NCI-H524 treated with DMSO at 0.1 percent for 48 hours (cell line): Measurements from ENCODE around the gene LRIG3.
A peak's percentile ranks its signal among the peaks of the same experiment; 100 is the strongest.
"Not testable (repeated sequence)": the region's sequence is repeated elsewhere in the genome, so short reads cannot be mapped to it uniquely, and the experiment has no call there.

Experiments
- DNase-seq: peaks from one replicate; lab custom pipeline; 2025; lab: John Stamatoyannopoulos, UW

Gene LRIG3

DNA sequence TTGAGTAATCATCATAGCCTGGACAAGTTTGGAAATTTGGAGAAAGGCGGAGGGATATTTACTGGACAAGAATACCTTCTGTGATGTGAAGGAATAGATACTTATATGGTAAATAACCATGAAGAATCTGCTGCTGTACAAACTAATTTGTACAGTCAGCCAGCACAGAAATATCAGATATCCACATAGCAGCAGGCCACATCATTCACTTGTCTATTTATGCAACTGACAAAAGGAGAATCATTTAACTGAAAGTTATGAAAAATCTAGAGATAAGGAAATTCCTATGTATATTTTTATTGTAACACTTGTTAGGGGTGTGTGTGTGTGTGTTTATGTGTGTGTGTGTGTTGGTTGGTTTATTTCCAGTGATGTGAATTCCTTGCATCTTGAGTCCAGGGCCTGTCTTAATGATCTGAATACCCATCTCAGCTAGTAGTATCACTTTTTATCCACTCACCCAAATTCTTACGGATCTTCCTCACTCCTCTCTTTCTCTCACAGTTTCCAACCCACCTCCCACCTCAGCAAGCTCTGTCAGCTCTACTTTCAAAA lies 10.5 kb upstream of the LRIG3 start:
- DNase-seq: no peak

DNA sequence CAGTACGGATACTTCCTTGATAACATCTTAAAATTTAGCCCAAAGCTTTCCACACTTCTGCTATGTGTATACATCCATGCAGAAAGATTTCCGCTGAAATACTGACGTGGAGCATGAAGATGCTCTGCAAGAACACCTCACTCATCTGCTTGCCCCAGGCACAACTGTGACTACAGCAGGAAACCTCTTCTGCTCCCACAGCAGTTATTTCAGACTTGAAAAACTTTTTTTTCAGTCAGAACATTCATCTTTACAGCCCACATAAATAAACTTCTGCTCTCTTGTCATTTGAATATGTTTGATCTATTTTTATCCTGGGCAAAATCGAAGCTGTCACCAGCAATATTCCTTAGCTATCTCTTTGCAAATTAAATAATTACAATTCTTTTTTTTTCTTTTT lies 6.8 kb upstream of the LRIG3 start:
- no peak for DNase-seq

DNA sequence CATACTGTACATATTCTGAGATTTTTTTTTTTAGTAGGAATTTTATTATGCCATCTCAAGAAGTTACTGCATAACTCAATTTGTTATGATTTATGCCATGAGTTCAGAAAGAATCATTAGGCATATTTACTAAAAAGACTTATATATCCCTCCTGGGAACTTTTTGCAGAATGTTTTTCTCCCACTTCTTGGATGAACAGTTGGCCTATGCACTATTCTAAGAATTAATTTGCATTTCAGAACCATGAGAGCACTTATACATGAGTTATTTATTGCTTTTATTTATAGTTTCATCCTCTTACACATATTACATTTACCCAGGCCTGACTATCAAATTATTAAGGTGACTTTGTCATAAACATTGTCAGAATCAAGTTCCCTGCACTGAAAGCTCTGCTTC lies 6.3 kb upstream of the LRIG3 start:
- no peak for DNase-seq

DNA sequence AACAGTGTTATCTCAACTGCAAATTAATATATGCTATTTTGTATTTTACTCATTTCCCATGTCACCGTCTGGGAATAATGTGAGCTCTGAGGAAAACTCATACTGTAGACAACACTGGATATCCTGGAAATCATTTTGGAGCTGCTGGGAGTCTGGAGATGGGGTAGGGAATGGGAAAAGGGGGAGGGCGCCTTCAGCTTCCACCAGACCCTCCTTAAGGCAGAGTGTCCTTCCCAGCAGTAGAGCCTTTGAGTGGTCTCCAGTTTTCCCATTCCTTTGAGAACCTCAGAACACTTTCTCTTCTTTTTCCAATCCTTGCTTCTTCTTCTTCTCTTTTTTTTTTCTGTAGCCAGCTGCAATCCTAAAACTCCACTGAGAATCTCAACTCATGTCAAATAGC lies 5.4 kb upstream of the LRIG3 start:
- DNase-seq: no peak

DNA sequence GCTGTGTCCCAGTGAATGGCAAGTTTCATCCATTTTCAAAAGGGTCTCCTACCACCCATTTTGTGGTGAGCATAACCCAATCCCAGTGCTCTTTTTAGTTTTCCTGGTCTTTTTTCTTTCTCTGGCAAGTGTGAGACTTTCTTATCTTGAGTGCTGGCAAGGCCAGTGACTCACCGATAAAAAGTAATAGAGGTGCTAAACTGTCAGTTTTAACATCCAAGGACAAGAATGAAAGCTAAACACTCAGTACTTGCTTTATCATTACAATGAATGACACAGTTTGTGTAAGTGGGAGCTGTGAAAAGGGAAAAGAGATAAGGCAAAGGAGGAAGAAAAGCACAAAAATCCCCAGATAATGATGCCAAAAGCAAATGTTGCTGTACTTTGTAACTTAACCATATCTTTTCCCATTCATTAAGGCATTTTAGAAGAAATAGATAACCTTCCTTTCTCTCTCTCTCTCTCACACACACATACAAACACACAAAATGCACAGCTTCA lies 4.9 kb upstream of the LRIG3 start:
- DNase-seq: no peak

DNA sequence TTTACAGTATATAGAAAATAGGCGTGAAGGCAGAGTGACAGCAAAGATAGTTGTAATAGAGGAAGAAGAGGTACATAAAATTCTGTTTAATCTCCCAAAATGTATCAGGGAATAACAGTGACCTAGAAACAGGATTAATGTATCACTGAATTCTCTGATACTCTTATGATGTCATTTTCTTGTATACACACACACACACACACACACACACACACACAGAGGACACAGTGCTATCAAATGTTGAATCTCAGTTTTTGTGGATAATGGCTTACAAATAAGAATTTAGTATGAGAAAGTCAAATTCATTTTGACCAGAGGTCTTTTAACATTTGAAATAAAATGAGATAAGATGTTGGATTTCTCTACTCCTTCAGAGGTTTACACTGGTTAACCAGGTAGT lies 4.3 kb upstream of the LRIG3 start:
- no peak for DNase-seq

DNA sequence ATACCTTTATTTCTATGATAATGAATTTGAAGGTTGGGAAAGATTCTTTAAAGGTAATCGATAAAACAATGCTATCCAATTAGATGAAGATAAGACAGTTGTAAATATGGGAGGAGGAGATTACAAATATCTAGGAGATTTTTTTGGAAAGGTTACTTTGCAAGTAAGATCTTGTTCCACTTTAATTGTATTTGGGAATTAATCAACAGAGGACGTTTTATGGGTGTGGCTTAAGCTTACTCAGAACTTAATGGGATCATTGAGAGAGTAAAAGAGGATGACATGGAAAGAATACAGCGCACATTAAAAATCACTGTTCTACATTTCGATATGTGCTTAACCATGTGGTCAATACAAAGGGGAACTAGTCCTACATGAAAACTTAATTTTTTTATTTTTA lies 3.5 kb upstream of the LRIG3 start:
- no peak for DNase-seq

DNA sequence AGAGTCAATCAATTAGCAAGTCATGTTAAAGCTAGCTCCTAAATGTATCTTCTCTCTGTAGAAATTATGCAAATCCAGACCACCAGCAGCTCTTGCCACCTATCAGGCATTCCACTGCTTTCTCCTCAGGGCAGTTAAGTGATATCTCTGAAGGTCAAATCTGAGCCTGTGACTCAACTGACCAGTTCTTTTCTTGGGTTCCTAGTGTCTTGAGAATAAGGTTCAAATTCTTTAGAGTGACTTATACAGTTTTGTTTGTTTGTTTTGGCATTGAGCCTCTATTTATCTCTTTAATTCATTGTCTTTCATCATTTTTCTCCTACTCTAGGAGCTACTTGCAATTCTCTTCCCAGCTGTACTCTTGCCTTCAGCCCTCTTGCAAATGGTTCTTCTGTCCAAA lies 2.5 kb upstream of the LRIG3 start:
- no peak for DNase-seq

DNA sequence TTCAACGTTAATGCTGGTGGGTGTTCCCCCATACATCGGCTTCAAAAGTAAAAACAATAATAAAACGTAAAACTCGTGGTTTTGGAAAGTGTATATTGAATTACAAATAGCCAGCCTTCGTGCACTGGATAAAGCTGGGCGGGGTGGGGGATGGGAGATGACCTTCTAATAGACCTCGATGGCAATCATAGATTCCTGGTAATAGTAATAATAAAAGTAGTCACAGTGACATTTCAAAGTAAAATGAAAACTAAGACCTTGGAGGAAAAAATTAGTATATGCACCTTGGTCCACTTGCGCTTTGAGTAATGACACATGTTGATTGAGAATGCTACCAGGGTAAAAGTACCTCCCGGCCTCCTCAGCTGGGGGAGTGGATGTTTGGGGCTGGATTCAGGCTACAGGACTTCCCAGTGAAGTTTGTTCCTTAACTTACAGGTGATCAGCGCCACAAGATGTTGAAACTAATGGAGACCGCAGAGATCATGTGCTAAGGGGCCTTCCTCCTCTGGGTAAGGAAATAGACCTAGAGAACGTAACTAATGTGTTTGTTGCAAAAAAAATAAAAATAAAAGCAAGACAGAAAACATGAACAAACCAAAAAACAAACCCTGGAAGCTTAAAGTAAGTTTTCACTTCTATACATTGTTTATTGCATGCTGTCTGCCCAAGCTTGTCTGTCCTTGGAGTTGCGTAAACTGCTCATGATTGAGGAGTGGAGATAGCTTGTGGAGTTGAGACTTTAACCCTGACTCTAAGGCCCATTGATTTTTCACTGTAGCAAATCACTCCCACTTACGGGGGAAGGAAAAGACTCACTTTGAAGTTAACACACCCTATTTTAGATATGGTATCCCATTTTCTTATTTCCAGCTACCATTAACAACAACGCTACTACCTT lies 907 bp upstream of the LRIG3 start:
- no peak for DNase-seq

DNA sequence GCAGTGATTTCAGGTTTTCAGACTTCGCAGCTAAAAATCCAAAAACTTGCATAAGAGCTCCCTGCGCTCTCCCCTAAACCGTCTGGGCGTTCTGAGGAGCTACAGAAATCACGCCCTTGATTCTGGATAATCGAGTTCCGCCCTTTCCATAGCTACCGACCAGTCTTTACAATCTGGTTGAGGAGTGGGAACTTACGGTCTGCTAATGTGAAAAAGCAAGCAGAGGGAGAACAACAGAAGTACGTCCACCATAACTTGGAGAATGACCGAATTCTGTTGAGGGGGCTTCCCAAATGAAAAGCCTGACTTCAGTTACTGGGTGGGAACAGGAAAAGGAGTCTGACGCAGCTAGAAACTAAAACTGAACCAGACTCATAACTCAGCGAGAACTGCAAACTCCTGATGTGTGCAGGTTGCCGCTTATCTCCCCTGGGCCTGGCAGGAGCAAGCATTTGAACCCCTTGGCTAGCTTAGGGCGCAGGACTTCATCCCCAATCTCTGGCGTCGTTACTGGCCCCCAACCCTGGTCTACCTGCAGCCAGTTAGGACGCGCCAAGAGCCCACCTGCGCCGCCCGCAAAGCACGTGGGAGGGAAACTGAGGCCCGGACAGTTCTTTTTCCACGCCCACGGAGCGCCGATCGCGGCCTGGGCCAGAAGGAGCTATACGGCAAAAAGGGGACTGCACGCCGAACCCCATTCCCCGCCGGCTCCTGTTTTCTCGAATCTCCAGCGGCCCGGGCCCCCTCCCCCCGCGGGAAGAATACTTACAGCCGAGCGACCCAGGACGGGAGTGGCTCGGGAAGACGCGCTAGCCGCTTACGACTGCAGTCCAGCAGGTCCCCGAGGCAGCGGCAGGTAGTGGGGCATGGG lies 838 bp downstream of the LRIG3 start:
- peak; percentile 28 for DNase-seq

DNA sequence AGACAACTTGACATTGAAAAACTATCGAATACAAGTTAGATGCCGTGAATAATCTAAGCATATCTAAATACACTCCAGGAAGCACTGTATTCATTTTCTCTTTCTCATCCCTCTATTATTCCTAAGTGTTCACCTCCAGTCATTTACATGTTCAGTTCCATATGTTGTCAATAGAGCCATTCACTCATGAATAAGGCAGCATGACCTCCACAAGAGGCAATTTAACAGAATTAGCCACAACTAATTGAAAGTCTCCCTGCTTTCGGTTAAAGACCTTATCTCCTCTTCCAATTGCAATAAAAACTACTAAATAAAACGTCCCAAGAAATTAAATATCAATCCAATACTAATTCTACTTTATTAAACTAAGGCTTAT lies 1.8 kb downstream of the LRIG3 start:
- peak; percentile 28 for DNase-seq

DNA sequence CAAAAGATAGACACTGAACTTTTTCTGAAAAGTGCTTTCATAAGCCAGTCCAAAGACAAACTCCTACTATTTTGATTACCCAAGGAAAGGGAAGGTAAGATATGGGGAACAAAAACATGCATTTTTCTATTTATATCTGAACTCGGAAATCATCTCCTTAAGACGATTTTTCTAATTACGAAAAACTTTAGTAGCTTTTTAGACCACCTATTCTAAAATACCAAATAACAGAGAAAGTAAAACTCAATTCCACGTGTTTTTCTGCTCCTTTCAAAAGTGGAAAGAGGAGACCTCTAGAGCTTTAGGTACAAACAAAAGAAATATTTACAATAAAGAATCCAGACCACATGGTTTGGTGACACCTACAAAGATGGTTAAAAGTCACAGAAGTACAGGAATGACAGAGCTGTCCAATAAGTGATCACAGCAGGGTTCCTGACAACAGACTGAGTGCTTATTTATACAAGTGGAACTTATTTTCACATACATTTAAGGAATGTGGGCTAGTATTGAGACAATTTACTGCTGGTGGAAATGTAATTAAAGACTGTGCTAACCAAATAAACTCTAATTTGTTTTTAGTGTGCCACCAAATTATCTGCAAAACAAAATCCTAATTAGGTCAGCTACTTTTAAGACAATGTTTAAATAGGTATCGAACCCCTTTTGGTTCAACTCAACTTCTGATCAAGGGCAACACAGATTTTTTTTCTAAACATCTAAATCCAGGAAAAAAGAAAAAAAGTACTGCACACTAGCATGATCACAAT lies 2.4 kb downstream of the LRIG3 start:
- no peak for DNase-seq

DNA sequence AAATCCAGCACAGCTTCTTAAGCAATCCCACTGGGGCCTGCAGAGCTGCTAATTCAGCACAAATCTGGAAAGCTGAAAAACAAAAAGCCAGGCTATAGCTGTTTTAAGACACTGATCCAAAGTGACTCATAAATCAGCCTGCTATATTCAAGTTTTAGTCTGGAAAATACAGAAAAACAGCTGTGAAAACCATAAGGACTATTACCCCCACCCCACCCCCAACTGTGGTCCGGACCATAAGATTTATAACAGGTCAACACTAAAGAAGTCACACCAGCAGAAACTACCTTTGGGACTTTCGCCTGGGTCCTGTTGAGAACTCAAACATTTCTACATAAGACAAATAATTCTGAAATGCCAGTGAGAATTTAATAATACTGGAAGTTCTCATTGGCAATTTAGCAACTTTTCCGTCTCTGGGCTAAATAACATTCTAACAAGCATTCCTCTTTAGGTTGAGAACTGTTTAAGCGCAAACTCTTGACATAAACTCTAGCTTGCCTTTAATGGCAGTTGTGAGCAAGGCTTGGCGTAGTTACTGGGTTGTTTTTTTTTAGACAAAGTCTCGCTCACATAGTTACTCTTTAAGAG lies 3.3 kb downstream of the LRIG3 start:
- DNase-seq: no peak

DNA sequence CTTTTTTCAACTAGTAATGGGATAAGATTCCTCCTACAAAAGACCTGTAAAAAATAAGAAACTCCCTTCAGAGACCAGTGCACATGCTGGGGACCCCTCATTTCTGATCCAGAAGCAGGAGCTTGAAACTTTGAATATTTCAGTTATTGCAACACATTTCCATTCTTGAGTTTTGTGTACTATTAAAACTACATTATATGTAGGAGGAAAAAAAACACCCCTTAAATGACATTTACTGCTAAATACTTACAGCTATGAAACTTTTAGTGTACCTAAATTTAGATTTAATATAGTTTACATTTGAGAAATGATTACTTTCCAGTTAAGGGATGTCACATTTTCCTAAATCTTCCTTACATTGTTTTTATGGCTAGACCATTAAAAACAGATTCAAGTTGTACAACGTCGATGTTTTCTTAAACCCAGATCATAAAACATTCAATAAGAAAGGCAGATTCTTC lies 4.1 kb downstream of the LRIG3 start:
- no peak for DNase-seq

DNA sequence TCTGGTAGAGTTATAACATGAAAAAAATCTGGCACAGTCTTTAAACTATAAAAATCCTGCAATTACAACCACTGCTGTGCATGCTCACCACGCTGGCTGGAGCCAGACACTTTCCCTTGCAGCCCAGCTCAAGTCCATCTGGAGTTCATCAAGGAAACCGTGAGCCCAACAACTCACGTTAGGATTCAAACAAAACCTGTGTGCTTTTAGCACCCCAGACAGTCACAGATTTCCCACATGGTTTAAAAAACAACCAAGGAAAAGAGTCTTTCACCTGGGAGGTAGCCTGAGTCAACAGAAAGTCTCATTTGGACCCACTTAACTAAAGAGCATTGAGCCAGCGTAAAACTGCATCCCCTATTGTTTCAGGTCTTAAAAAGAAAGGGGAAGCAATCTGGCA lies 4.7 kb downstream of the LRIG3 start:
- no peak for DNase-seq

DNA sequence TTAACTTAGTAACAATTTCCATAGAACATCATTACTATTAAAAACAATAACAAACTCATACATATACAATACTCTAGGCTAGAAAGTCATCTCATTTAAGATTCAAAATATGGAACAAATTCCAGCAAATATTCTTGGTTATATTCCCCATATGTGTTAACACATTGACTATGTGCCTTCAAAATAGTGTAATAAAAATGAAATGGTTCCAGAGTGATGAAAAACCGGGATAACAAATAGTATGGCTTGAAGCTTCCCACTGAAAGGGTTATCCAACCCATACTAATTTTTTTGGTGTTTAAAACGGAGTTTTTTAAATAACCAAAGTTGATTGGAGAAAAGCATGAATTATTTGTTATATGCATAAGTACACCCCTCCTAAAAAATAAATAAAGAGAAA lies 5.3 kb downstream of the LRIG3 start:
- no peak for DNase-seq

DNA sequence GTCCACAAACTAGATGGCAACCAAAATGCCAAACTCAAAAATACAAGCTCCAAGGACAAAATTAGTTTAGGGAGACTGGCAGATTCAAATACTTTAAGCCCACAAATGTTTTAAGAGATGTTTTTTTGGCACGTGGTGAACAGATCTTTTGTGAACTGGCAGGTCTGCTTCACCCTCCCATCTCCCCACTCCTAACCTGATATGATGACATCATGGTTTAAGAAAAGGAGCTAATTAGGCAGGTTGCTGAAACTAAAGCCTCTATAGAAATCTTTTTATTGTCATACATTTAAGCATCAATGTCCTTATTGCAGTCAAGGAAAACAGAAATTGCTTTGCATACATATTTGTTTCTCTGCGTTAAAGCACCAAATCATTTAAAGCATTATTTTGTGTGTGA lies 5.8 kb downstream of the LRIG3 start:
- no peak for DNase-seq

DNA sequence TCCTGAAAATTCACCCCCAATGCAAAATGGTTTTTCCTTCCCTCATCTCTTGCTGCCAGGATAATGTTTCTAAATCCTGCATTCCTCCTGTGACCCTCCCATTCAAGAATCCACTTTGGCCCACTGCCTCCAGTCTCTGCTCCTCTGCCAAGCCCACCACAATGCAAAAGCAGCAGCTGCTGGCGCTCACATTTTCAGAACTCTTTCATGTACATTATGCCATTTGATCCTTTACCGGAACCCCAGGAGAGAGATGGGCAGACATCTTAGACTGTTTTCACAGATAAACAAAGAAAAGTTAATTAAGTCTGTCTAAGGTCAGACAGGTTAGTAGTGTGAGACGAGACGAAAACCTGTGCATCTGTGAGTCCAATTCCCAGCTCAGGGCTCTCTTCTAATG lies 12.9 kb downstream of the LRIG3 start:
- DNase-seq: no peak

DNA sequence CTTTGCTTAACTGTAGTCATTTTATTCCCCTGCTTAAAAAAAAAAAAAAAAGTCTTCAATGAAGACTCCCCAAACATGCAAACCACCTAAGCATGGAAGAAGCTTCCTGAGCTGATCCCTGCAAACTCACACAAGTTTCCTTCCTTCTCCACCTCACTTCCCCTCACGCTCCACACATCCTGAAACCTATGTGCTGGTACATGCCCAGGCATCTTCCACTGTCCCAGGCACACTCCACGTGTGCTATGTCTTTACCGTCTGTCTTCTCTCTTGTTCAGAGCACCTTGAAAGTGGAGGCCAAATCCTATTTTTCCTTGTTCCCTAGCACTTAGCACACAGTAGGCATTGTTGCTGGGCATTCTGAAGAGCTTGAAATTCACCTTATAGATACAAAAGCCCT lies 13.4 kb downstream of the LRIG3 start:
- no peak for DNase-seq

DNA sequence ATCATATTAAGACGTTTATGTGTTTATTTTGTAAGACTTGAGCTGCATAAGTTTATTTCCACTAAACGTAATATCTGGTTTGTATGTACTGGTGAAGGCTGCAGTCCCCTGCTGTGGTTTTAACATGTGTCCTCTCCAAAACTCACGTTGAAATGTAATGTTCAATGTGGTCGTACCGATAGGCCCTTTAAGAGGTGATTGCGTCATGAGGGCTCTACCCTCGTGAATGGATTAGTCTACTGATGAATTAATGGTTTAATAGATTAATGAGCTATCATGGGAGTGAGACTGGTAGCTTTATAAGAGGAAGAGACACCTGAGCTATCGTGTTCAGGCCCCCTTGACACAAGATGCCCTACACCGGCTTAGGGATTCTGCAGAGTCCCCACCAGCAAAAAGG lies 14.9 kb downstream of the LRIG3 start:
- DNase-seq: no peak

DNA sequence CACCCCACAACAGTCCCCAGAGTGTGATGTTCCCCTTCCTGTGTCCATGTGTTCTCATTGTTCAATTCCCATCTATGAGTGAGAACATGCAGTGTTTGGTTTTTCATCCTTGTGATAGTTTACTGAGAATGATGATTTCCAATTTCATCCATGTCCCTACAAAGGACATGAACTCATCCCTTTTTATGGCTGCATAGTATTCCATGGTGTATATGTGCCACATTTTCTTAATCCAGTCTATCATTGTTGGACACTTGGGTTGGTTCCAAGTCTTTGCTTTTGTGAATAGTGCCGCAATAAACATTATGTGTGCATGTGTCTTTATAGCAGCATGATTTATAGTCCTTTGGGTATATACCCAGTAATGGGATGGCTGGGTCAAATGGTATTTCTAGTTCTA lies 17.6 kb downstream of the LRIG3 start:
- not testable (repeated sequence) for DNase-seq

DNA sequence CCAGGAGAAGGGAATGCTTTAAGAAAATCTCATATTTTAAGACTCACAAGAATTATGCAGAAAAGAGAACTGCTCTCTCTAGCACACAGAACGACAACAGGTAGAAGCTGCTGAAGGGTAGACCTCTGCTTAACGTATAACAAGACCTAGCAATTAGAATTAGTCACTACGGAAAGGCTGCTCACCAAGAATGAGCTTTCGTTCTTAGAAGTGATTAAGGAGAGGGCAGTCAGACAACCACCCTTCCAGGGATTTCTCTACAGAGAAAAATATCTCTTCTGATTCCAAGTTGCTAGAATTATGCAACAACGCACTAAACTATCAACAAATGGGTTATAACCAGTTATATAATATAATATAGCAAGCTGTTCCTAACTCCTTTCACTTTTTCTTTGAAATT lies 18.6 kb downstream of the LRIG3 start:
- DNase-seq: no peak
